MV-4-11 (cell line): ENCODE data around the gene MPPED2.

Experiments used
- DNase-seq: peaks from one replicate; lab custom pipeline; 2025; lab: John Stamatoyannopoulos, UW

MPPED2 gene

GRCh38 chr11:30364139-30364836, 221.9 kb downstream of the MPPED2 start:
- no peak for DNase-seq

GRCh38 chr11:30360741-30361140, 225.4 kb downstream of the MPPED2 start:
- DNase-seq, result no peak
